ENCODE results near the gene WDR36.

WDR36 gene

DNA sequence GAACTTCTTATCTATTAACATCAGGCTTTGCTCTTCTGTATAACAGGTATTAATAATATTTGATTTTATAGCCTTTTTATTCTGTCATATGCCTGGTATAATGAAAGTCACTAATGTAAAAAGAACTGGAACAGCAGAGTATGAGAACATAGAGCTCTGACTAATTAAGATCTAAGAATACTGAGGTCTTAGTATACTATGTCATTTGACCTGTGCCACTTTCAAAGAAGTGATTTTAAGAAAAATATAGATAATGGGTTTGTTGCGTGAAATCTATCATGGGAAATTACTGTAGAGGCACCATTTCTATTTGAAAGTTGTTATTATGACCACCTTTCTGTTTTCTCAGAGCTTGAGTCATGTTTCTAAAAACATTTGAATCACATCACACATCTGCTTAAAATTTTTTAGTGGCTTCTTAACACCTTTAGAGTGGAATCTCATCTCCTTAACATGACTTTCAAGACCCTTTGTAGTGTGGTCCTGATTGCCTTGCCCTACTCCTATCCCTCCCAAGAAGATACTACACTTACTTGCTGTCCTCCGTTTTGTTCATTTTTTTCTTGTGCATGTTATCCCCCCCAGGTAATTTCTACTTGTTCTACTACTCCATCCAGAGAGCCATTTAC lies 14.3 kb downstream of the WDR36 start:
- DNase-seq: no peak

DNA sequence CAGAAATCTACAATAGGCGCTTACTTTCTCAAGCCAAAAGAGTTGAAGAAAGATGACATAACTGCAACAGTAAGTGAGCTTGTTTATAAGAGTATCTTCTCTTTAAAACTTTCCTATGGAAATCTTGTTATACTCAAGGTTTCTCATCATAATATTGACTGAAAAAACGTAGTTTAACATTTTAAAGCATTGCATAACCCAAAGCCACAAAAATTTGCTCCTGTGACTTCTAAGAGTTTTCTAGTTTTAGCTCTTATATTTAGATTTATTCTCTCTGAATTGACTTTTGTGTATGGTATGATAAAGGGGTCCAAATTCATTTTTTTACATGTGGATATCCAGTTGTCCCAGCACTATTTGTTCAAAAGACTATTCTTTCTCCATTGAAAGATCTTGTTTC lies 15.2 kb downstream of the WDR36 start:
- DNase-seq: no peak

DNA sequence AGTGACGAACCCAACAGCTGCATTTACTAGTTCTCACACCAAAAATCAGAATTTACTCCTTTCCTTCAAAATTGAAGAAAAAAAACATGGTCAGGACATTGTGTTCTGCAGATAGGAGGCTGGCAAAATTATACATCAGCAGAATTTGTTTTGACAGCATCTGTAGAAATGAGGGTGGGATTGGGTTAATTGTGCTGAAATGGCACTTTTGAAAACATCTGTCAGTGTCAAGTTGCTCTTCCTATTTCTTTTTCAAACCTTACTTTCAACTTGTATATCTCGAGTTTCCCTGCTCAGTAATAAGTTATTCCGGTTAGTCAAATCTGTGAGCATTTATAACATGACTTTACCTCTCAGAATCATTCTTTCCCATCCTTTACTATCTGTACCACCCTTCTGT lies 19.8 kb downstream of the WDR36 start:
- DNase-seq: no peak

DNA sequence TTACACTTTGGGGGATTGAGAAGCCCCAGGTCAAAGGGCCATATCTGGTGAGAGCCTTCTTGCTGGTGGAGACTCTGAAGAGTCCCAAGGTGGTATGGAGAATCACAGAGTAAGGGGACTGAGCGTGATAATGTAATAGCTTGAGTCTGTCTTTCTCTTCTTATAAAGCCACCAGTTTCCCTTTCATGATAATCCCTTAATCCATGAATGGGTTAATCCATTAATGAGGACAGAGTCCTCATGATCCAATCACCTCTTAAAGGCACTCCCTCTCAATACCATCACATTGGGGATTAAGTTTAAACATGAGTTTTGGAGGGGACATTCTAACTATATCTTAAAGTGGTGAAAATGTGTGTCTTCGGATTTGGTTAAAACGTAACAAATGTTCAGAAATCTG lies 21.5 kb downstream of the WDR36 start:
- no peak for DNase-seq

DNA sequence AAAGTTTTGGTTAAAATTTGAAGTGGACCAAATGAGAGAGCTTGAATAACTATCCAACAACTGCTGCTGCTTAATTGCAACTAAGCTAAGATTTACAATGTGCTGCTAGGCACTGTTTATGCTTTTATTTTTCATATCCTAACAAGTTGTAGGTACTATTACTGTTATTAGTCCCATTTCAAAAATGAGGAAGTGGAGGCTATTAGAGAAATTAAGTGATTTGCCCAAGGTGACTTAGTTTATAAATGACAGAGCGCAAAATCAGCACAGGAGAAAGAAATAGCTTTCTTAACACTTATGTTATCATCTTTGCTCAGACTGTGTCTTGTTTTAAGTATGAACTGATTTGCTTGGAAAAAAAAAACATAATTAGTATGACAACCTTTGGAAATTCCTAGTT lies 23.1 kb downstream of the WDR36 start:
- no peak for DNase-seq

DNA sequence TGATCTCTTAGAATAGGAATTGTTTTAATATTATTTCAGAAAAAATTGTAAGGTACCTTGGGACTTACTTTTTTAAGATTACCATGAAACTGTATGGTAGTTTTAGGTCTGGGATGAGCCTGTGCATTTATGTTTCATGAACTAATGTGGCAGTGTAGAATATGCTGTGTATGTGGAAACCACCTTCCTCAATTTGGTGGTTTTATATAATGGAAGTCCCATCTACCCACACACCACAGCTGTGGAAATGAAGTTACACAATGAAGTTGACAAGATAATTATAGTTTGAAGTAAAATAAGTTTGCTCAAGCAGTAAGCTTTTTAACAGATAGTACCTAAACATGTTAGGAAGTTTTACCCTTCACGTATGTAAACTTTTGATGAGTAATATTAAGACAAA lies 24.4 kb downstream of the WDR36 start:
- DNase-seq: no peak

DNA sequence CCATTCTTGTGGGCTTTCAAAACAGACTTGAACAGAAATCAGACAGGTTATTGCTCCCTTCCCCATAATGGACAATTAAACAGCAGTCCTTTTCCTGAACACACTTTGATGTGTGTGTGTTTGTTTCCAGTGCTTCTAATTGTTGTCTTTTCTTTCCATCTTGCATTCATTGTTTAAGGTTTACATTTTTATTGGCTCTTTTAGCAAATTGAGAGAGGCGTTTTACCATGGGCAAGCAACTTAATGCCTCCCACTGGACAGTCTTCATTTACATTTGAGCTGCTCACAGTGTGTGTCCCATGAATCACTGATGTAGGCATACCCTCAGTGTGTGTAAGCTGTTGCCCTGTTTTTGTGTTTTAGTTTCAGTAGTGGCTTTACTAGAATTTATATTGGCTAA lies 25.0 kb downstream of the WDR36 start:
- DNase-seq: no peak

DNA sequence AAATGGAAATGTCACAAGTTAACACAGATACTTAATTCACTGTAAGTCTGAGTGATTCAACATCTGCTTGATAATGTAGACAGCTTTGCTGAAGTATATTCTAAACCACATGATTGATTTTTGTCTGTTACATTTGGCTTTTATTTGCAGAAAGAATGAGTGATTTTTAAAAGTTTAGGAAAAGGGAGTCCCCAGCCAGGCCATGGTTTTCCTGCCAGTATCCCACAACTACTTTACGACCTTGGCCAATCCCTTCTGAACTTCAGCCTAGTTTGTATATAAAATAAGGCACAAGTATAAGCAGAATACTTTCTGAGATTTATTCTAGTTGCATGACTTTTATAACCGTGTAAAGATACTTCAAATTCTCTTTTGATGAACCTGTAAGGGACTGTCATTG lies 27.1 kb downstream of the WDR36 start:
- DNase-seq: no peak

DNA sequence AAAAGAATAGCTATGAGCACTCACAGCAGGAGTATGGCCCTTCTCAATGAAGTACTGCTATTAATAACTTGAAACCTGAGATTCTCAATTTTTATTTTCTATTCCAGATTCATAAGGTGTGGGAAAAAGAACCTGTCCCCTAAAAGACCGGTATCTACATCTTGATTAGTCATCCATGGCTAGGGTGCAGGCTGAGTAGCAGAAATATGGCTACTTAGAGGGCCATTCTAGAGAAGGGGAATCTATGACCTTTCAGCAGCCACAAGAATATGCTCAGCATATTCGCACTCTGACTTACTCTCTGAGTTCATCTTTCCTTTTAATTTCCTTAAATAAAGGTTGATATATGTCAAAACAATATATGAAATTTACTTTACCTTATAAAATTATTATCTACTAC lies 27.7 kb downstream of the WDR36 start:
- DNase-seq: no peak

DNA sequence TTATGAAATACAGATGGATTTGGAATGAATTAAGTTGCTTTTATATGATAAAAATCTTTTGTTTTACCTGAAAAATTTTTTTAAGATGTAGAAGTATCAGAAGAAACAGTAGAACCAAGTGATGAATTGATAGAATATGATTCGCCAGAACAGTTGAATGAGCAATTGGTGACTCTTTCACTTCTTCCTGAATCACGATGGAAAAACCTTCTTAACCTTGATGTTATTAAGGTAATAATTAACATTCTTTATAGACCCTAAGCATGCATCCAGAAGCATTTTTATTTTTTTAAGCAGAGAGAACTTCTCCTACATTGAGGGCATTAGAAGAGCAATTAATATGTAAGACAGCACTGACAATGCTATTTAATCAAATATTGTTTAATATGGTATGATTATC lies 28.8 kb downstream of the WDR36 start:
- no peak for DNase-seq

DNA sequence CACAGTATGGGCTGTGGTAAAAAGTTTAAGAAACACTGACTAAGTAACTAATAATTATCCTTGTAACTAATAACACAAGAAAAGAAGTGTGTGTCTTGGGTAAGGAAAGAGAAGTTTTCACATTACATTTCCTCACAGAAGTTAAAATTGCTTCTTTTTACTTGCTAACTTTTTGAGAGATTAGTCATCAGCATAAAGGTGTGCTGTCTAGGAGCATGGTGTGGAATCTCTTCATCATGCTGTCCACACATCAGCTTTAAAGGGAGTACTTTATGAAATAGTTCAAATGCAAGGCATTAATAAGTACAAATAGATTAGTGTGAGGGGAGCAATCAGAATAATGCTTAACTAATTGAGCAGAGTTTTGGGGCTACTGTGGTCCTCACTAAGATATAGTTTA lies 29.8 kb downstream of the WDR36 start:
- no peak for DNase-seq

DNA sequence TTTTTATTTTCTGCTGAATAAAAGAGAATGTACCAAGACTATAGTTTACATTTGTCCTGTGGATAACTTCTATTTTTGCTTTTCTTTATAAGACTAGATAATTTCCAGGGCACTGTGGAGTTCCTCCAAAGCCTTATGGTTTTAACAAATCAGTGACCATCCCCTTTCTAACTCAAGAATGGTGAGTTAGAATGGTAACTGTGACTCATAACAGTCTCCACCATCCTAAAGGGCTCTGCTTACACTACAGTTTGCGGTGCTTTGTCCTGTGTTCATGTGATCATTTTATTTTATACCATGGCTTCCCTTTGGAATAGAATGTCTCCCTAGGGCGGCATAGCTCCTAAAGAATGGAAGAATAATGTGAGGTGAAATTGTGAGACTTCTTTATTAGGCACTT lies 30.2 kb downstream of the WDR36 start:
- DNase-seq: no peak

DNA sequence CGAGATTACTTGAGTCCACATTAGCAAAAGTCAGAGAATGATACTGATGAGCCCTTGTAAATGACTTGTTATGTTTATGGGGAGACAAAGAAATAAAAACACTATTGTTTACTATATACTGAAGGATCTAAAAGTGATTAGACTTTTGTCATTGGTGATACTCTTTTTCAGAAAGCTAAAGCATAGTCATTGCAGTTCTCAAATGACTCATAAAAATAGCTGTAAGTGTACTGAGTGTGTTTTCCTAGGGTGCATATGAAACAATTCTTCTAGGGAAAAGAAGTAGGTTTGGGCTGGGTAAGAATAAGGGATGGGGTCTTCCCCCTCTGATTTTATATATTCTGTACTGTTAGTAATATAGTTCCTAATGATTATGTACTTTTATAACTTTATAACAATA lies 32.6 kb downstream of the WDR36 start:
- no peak for DNase-seq

DNA sequence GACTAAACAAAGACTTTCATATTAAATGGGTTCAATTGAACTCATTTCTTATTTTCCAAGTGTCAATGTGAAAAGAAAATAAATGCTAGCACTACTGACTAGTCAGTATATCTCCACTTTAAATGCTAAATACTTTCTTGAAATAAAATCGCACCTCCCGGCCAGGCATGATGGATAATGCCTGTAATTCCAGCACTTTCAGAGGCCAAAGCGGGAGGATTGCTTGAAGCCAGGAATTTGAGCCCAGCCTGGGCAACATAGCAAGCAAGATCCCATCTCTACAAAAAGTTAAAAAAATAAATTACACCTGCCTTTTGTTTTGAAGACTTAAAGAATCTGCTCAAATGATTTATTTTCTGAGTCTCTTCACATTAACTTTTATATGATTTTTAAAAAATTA lies 34.7 kb downstream of the WDR36 start:
- DNase-seq: no peak

DNA sequence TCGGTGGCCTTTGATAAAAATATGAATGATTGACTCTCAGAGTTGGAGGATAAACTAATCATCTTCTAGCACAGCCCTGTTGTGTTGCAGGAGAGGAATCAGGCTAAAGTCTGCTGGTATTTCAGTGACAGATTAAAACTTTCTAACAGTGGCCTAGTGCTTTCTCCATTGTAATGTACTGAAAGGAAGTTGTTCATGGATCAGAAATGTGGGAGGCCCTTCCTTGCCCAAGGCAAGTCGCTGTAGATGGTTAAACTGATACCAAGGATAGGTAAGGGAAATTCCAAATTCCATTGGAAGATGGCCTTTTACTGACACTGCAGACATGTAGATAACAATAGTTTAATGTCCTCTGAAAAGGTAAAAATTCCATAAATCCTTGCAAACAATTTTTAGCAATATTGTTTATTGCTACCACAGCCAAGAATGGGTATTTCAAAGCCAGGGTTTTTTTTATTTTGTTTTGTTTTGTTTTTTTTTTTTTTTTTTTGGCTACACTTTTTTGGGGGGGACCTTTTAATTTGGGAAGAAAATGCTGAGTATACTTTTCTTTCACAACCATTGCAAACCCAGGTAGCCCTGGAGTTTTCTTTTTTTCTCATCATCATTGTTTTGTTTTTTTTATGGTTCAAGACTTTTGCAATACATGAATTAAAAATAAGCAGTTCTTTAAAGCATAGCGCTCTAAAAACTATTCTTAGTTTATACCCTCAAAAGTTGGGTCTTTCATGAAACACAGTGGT lies 35.5 kb downstream of the WDR36 start:
- DNase-seq: no peak

DNA sequence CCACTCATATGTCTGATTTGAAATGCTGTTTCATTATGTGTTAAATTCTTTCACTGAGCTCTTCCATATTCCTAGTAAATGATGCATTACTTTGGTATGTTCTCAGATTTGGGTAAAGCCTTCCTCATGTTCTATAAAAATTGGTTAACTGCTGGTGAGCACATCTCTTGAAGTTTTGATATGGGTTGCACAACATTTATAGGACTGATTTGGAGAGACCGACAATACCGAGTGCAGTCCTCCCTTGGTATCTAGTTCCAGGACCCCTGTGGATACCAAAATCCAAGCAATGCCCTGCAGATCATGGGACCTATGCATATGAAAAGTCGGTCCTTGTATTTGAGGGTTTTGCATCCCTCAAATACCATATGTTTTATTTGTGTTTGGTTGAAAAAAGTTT lies 37.8 kb downstream of the WDR36 start:
- no peak for DNase-seq

DNA sequence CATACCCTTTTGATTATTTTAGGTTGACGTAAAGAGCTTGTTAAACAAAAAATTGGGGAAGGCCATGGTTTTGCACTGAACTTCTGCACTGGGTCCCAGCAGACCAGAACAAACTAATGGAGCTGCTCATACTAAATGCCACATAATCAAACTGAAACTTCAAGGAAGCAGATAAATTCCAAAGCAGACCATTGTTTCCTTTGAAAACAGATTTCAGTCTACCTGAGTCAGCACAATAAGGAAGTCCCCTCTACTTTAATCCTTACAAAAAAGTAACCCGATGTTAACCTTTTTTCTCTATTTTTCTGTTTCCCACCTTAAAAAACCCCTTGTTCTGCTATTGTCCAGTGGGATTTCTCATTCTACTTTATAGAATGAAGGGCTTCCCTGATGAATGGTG lies 39.2 kb downstream of the WDR36 start:
- no peak for DNase-seq

DNA sequence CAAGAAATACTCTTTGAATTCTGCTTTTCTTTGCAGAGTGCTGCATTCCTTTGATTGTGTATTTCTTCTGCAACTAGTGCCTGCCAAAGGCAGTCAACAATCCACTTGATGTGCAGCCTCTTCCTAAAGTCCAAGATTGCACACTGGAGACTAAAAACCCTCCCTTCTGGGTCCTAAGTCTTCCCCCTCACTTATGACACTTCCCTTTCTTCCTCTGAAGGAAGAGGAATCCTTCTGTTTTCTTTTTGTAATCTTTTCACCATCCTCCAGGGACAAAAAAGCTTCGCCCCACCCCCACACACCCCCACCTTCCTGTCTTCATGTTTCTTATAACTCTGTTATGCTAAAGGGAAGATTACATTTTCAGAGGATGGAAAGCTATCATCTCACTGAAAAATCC lies 39.9 kb downstream of the WDR36 start:
- no peak for DNase-seq

DNA sequence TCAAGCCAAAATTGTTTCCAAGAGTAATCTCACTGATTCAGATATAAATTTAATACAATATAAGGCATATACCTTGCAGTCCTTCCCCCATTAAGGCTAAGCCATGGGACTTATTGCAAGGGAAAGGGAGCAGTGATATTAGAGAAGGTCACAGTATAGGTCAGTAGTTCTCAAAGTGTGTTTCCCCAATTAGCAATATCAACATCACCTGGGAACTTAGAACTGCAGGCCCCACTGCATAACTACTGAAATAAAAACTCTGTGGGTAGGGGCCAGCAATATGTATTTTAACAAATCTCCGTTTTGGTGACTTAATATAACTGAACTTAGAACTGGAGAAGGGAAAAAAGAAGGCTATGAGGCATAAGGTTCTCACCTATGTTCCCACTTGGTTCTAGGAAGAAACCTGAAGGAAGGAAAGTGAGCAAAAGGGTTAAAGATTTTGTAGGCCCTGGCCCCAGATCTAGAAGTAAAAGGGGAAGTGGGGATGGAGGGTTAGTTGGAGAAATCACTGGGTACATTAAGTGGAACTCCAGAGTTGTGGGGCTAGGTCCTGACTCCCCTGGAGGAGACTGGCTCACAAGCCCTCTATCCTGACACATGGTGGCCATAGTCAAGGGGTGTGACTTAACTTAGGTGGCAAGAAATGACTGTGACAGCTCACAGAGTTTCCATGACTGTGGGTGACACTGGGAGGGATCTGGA lies 40.7 kb downstream of the WDR36 start:
- no peak for DNase-seq

DNA sequence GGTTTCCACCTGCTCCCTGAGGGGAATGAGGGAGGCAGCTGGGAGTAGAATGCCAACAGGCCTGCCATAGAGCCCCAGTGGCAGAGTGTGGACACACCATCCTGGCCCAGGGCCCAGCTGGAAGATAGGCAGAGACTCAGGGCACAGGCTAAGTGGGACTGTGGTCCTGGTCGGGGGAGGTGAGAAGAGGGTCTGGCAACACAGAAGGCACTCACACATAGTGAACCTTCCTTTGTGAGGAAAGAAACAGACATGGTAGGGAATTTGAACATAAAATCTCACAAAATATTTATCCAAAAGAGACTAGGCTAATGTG lies 41.2 kb downstream of the WDR36 start:
- DNase-seq: no peak

DNA sequence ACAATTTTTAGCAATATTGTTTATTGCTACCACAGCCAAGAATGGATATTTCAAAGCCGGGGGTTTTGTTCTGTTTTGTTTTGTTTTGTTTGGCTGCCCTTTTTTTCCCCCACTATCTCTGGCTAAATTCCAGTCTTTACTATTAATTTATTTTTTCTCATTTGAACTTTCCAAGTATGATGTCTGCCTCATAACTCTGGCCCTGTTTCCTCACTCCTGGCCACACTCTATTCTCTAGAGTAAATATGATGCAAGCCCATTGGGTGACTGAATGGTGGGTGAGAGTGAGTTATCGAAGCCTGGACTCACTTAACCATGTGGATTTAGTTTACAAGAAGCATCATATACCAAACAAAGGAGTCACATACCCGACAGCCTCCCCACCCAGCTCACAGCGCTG lies 41.9 kb downstream of the WDR36 start:
- DNase-seq: no peak

DNA sequence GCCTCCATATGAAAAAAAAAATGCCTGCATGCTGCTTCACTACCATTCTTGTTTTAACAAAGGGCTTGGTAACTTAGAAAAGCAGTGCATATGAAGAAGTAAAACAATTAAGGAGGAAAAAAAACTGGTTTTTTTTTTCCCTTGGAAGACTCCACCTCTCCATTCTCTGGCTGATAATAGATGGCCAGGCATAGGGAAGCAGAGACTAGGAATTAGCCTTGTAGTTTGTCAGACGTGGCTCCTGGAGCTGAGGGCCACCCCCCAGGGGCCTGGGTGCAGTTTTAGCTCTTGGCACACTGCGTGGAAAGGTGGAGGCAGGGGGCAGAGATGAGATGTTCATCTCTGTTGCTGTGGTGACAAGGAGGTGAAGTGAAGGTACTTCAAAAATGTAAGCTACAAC lies 42.7 kb downstream of the WDR36 start:
- DNase-seq: no peak

DNA sequence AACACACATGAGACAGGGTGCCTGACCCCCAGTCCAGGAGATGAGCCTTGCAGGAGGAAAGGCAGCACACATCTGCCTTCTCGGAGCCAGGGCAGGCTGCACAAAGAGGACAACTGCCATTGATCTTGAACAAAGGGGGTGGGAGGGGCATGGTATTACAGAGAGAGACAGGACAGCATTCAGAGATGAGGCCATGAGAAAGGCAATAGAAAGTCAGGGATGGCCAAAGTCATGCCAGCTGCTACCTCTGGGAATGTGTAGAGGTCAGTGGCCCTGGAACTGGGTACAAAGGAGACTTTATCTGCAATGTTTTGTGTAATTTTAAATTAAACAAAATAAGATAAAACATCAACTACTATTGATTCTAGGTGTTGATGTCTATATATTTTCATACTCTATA lies 43.2 kb downstream of the WDR36 start:
- DNase-seq: no peak

DNA sequence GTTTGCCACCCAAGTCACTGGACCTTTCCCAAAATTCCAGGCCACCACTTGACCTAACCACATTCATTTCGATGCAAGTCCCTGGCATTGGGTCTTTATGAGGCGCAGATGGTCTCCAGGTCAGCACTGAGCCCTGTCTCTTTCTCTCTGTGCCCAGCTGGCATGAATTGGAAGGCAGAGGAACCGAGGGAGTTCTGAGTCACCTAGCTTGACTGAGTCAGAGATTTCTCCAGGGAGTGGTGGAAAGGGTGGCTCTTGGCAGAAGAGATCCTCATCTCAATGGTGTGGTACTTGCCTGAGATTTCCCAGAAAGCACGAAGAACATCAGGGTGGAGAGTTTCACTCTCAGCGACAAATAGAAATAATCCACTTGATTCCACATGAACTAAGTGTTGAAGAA lies 43.8 kb downstream of the WDR36 start:
- DNase-seq: no peak

DNA sequence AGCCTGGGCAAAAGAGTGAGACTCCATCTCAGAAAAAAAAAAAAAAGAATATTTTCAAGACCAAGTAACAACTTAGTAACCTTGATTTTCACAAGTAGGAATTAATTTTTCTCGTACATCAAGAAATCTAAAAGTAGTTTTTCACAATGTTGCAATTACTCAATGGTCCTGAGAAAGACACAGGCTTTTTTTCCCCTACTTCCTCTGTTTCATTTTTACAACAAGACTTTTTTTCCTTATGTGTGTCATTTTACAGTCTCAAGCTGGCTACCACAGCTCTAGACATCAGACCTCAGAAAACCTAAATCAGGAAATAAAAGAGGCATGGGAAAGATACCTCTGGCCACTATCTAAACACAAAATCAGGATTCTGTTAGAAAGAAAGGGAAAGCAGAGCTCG lies 45.9 kb downstream of the WDR36 start:
- no peak for DNase-seq
